Fibroblast of lung (primary cell): ENCODE results near the gene BRME1. TPM values are rescaled to one million over a fixed set of nuclear protein-coding genes. Genes with fewer than 3 reads are reported as not detected.

Experiments
- DNase-seq, 2 donors: peaks; one replicate each; pipeline versions ENCODE4 v3.0.0 to v3.0.0-alpha.2; 2010; ENCODE audit warnings: low read depth in 2 of 2
- H2AFZ ChIP-seq: 2 replicates; pipeline ENCODE4 v1.5.1; 2012; ENCODE audit warnings: low read length, control low read depth, inconsistent platforms
- H3K27ac ChIP-seq: 2 replicates; pipeline ENCODE4 v1.5.1; 2011; ENCODE audit warnings: low read length, control low read depth; ENCODE audit not compliant: insufficient read depth
- H3K27me3 ChIP-seq: 2 replicates; pipeline ENCODE4 v1.5.1; 2011; ENCODE audit warnings: mild to moderate bottlenecking, low read length; ENCODE audit not compliant: control insufficient read depth, insufficient read depth
- H3K36me3 ChIP-seq: 2 replicates; pipeline ENCODE4 v1.5.1; 2011; ENCODE audit warnings: low read length; ENCODE audit not compliant: control insufficient read depth, insufficient read depth
- H3K4me1 ChIP-seq: 2 replicates; pipeline ENCODE4 v1.5.1; 2011; ENCODE audit warnings: low read length; ENCODE audit not compliant: control insufficient read depth, insufficient read depth; ENCODE audit errors: extremely low read depth
- H3K4me2 ChIP-seq: 2 replicates; pipeline ENCODE4 v1.5.1; 2011; ENCODE audit warnings: low read length, control low read depth; ENCODE audit not compliant: insufficient read depth; ENCODE audit errors: extremely low read depth
- H3K4me3 ChIP-seq, 4 experiments: fragments of 200-600 bp in 1 of 4; sonication (generic) in 1 of 4; replicated peaks in 1 of 4; 2 replicates each; pipeline ENCODE4 v1.5.1; 2011 to 2016; ENCODE audit warnings: low read length in 4 of 4, low read depth in 3 of 4, mild to moderate bottlenecking in 3 of 4, control low read depth in 2 of 4, inconsistent platforms in 1 of 4, mixed read lengths in 1 of 4; ENCODE audit not compliant: insufficient read depth in 1 of 4; ENCODE audit errors: control extremely low read depth in 1 of 4
- H3K79me2 ChIP-seq: 2 replicates; pipeline ENCODE4 v1.5.1; 2012; ENCODE audit warnings: mild to moderate bottlenecking, low read length, inconsistent platforms; ENCODE audit not compliant: control insufficient read depth, insufficient read depth
- H3K9ac ChIP-seq: 2 replicates; pipeline ENCODE4 v1.5.1; 2011; ENCODE audit warnings: mild to moderate bottlenecking, low read length, control low read depth; ENCODE audit not compliant: insufficient read depth
- H3K9me3 ChIP-seq: 2 replicates; pipeline ENCODE4 v1.5.1; 2012; ENCODE audit warnings: low read depth, low read length; ENCODE audit not compliant: control insufficient read depth, insufficient read depth
- H4K20me1 ChIP-seq: 2 replicates; pipeline ENCODE4 v1.5.1; 2011; ENCODE audit warnings: low read length; ENCODE audit not compliant: control insufficient read depth, insufficient read depth; ENCODE audit errors: extremely low read depth
- EZH2 ChIP-seq: IDR thresholded peaks from 2 replicates; pipeline ENCODE4 v1.5.1; 2012; ENCODE audit warnings: low read length, control low read depth, mild to moderate bottlenecking; ENCODE audit errors: missing control alignments
- polyA plus RNA-seq, 2 donors: library from polyadenylated mRNA; depleted of rRNA in 1 of 2; stranded (reverse) in 1 of 2; unstranded in 1 of 2; fragments of >200 nt; gene quantifications; 2 replicates each; pipeline ENCODE4 v1.2.1, GENCODE V29; 2011 to 2012; ENCODE audit warnings: missing spikeins in 1 of 2
- total RNA-seq: library from RNA; depleted of rRNA; stranded (reverse); fragments of >200 nt; gene quantifications from 2 replicates; pipeline ENCODE4 v1.2.1, GENCODE V29; 2014
- TF ChIP-seq, protein P1 (sequence below), 2 donors: IDR thresholded peaks in 1 of 2; conservative IDR thresholded peaks in 1 of 2; 1 replicate in 1 of 2; 2 replicates in 1 of 2; pipeline ENCODE4 v1.5.1; 2011 to 2012; ENCODE audit warnings: low read length in 2 of 2, control low read depth in 1 of 2, inconsistent platforms in 1 of 2, low read depth in 1 of 2, mild to moderate bottlenecking in 1 of 2

Gene BRME1
- total and polyA plus RNA-seq, 2 donors (not counting 1 experiment from before 2014, with no cell fraction given), result 0.23 to 0.83 TPM

DNA sequence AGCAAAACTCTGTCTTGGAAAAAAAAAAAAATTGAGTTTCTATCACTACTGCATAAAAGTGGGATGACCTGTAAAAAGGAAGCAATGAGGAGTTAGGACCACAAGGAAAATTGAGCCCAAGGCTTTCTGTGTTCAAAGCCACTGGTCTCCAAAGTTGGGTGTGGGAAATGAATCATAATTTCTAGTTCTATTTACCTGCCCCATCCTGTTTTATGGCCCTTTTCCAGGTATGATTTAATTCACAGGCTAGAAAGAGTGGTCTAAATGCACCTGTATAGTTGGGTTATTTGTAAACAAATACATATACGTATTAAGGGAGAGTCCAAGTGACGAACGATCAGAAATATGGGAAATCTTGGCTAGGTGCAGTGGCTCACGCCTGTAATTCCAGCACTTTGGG lies 40.5 kb upstream of the BRME1 start:
- no peaks in the 10 kb centered on the region for H3K4me1 ChIP-seq
- no peak overlapping the region for H3K9ac ChIP-seq
- DNase-seq, result no peak
- no peak overlapping the region for H3K27ac ChIP-seq
- no peaks in the 10 kb centered on the region for H3K9me3 ChIP-seq
- no peaks in the 10 kb centered on the region for H3K36me3 ChIP-seq
- no peak overlapping the region for H3K4me3 ChIP-seq
- no peak overlapping the region for H3K4me2 ChIP-seq
- H4K20me1 ChIP-seq, result no peaks in the 10 kb centered on the region
- no peak overlapping the region for H2AFZ ChIP-seq
- TF ChIP-seq EZH2, result no peak
- TF ChIP-seq, protein P1, sequence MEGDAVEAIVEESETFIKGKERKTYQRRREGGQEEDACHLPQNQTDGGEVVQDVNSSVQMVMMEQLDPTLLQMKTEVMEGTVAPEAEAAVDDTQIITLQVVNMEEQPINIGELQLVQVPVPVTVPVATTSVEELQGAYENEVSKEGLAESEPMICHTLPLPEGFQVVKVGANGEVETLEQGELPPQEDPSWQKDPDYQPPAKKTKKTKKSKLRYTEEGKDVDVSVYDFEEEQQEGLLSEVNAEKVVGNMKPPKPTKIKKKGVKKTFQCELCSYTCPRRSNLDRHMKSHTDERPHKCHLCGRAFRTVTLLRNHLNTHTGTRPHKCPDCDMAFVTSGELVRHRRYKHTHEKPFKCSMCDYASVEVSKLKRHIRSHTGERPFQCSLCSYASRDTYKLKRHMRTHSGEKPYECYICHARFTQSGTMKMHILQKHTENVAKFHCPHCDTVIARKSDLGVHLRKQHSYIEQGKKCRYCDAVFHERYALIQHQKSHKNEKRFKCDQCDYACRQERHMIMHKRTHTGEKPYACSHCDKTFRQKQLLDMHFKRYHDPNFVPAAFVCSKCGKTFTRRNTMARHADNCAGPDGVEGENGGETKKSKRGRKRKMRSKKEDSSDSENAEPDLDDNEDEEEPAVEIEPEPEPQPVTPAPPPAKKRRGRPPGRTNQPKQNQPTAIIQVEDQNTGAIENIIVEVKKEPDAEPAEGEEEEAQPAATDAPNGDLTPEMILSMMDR (conservative IDR thresholded peaks at IDR 0.05 in 1 of 2, IDR thresholded peaks at IDR 0.05 in 1 of 2; ENCODE audit: low read depth in 1 of 2, low read length in 2 of 2), result no peak
- no peaks in the 10 kb centered on the region for H3K27me3 ChIP-seq
- H3K79me2 ChIP-seq, result no peaks in the 10 kb centered on the region

DNA sequence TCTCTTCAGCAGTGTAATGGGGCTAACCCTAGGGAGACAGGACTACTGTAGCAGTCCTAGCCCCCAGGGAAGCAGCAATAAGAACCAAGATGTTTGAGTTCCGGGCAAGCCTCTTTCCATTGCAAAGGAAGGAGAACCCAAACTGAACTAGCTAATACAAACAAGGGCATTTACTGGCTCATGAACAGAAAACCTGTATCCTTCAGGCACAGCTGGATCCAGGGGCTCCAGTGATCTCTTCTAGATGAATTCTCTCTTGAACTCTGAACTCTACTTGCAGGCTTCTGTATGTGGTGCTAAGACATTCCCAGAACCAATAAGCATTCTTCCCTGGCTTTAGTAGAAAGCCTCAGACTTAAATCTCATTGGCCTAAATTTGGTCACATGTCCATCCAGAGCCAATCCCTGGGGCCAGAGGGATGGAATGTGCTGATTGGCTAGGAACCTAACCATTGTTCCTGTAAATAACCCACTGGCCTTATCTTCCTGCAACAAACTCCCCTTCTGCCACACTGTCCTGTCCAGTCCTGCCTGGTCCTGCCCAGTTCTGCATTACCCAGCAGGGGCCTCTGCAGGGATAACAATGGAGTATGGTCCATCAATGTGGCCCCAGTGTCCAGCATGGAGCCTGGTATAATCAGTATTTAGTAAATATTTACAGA lies 36.2 kb upstream of the BRME1 start:
- Histone ChIP-seq H3K79me2 (no peaks in the 10 kb centered on the region), H3K36me3 (no peaks in the 10 kb centered on the region), H3K9ac (no peak overlapping the region), H4K20me1 (no peaks in the 10 kb centered on the region), H3K27ac (no peak overlapping the region), H3K4me3 (no peak overlapping the region), H2AFZ (no peak overlapping the region), H3K27me3 (no peaks in the 10 kb centered on the region), H3K9me3 (no peaks in the 10 kb centered on the region), H3K4me2 (no peak overlapping the region), H3K4me1 (peaks cover 6% of the 10 kb centered on the region)
- TF ChIP-seq EZH2, result no peak
- TF ChIP-seq, protein P1 (conservative IDR thresholded peaks at IDR 0.05 in 1 of 2, IDR thresholded peaks at IDR 0.05 in 1 of 2; ENCODE audit: low read depth in 1 of 2, low read length in 2 of 2), result no peak
- no peak for DNase-seq

DNA sequence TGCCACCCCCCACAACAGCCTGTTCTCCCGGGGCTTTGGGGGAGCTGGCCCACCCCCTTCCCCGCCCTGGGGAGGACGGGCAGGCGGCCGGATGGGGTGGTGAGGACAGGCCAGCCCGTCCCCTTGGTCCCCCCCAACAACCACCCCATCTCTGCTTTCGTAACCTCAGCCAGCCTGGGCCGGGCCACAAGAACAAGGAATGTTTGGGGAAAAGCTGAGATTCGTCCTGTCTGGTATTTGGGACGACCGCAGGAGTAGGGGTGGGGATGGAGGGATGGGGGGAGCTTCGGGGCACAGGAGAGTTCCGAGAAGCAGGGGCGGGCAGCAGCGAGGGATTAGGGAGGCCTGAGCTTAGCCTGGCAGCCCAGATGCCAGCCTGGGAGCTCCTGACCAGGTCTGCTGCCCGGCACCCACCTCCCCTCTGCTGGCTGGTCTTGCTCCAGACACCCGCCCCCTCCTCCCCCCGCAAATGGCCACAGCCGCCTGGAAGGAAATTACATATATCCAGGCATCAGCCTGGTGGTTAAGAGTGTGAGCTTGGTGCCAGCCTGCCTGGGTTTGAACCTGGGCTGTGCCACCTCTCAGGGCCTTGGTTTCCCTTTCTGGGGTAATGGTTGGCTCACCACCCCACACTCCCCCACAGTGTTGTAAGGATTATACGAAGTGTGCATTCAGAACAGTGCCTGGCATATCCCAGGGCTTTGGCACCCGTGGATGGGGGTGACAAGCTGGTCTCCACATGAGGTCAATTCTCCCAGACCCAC lies 32.6 kb upstream of the BRME1 start, which contains the start of gene PODNL1:
PODNL1 (minus strand) TSS at position 117 of the 764 bp plus-strand sequence. CDS start 236 bp downstream, outside the sequence.
- peak within 1 kb of the TSS; percentile 20 to 65 (median 32) for H3K4me3 ChIP-seq
- H3K36me3 ChIP-seq, result no peaks in the 10 kb centered on the region
- H3K79me2 ChIP-seq, result no peaks in the 10 kb centered on the region
- no peaks in the 10 kb centered on the region for H4K20me1 ChIP-seq
- DNase-seq, result peak; percentile 74 to 87
- TF ChIP-seq, protein P1 (conservative IDR thresholded peaks at IDR 0.05 in 1 of 2, IDR thresholded peaks at IDR 0.05 in 1 of 2; ENCODE audit: low read depth in 1 of 2, low read length in 2 of 2), result no peak
- no peak for TF ChIP-seq EZH2
- H3K4me1 ChIP-seq, result peaks cover 6% of the 10 kb centered on the region
- H3K9ac ChIP-seq, result peak within 1 kb of the TSS; percentile 16
- peak within 1 kb of the TSS; percentile 28 for H3K4me2 ChIP-seq
- peak within 1 kb of the TSS; percentile 21 for H2AFZ ChIP-seq
- H3K27ac ChIP-seq, result no peak within 1 kb of the TSS
- no peaks in the 10 kb centered on the region for H3K9me3 ChIP-seq
- no peaks in the 10 kb centered on the region for H3K27me3 ChIP-seq
